K562 (cell line): ENCODE data around the gene PUSL1. TPM values are rescaled to one million over a fixed set of nuclear protein-coding genes. Genes with fewer than 3 reads are reported as not detected.

Experiments
- ATAC-seq: fragments of 200-7000 bp; cut with Tn5 transposase; 3 replicates; pipeline ENCODE4 v1.9.1; 2020; ENCODE audit warnings: moderate library complexity
- BruUV-seq: library from RNA; stranded (reverse); fragments of 400-500 nt; replicated peaks from 2 replicates; lab custom pipeline; 2021; lab: Mats Ljungman, UMichigan
- CTCF ChIA-PET: fragments of 300-600 bp; formaldehyde crosslinking; extraction: SDS; loops from one replicate; lab custom pipeline; 2021; ENCODE audit warnings: low intra/inter-chr PET ratio; lab: Yijun Ruan, JAX
- POLR2A ChIA-PET: fragments of 300-600, 350-650 bp; sonication (Branson Sonifier 250); formaldehyde crosslinking; extraction: SDS; loops from one replicate; lab custom pipeline; 2021; ENCODE audit warnings: antibody characterized with exemption, inconsistent platforms; lab: Yijun Ruan, JAX
- DNase-seq, 4 experiments: peaks; one replicate each; pipeline versions ENCODE4 v3.0.0 to v3.0.0-alpha.2; 2011 to 2018; ENCODE audit warnings: low spot score in 3 of 4, mixed read lengths in 3 of 4; ENCODE audit errors: extremely low read depth in 1 of 4
- FAIRE-seq: peaks from 2 replicates; lab custom pipeline; 2011; peaks lifted over from hg19 to GRCh38; lab: Jason Lieb, UNC
- H2AFZ ChIP-seq: 2 replicates; pipeline ENCODE4 v1.6.0; 2011; ENCODE audit warnings: low read depth, low read length, control low read depth, inconsistent platforms
- H3K27ac ChIP-seq: fragments of 200-600 bp; 3 replicates; pipeline ENCODE4 v1.8.0; 2011; ENCODE audit warnings: low read depth, mild to moderate bottlenecking, control low read depth, inconsistent platforms, low read length, moderate library complexity, mixed read lengths; ENCODE audit errors: extremely low read depth
- H3K27me3 ChIP-seq, 2 experiments: fragments of 300-600 bp in 1 of 2; 2 replicates in 1 of 2; 3 replicates in 1 of 2; pipeline versions ENCODE4 v1.6.0 to v1.8.0; 2011; ENCODE audit warnings: inconsistent platforms in 2 of 2, low read length in 2 of 2, mild to moderate bottlenecking in 1 of 2, mixed read lengths in 1 of 2, moderate library complexity in 1 of 2; ENCODE audit not compliant: control insufficient read depth in 2 of 2, insufficient read depth in 2 of 2
- H3K36me3 ChIP-seq: fragments of 300-600 bp; 3 replicates; pipeline ENCODE4 v1.8.0; 2011; ENCODE audit warnings: mild to moderate bottlenecking, low read length, inconsistent platforms; ENCODE audit not compliant: control insufficient read depth, insufficient read depth
- H3K4me1 ChIP-seq, 2 experiments: fragments of 200-600 bp in 1 of 2; replicated peaks in 1 of 2; 2 replicates in 1 of 2; 3 replicates in 1 of 2; pipeline versions ENCODE4 v1.5.1 to v1.8.0; 2011; ENCODE audit warnings: inconsistent platforms in 2 of 2, low read length in 2 of 2, mild to moderate bottlenecking in 1 of 2, mixed read lengths in 1 of 2, moderate library complexity in 1 of 2; ENCODE audit not compliant: control insufficient read depth in 2 of 2, insufficient read depth in 2 of 2
- H3K4me2 ChIP-seq: 2 replicates; pipeline ENCODE4 v1.6.1; 2011; ENCODE audit warnings: low read length, control low read depth, inconsistent platforms, mixed read lengths; ENCODE audit not compliant: insufficient read depth
- H3K4me3 ChIP-seq: fragments of 200-600 bp; sonication (generic), shearing (Covaris generic); 2 replicates; pipeline ENCODE4 v1.5.1; 2016; ENCODE audit warnings: control low read depth, inconsistent platforms
- H3K79me2 ChIP-seq: fragments of 200-600 bp; 3 replicates; pipeline ENCODE4 v1.8.0; 2011; ENCODE audit warnings: low read length, inconsistent platforms; ENCODE audit not compliant: control insufficient read depth, insufficient read depth
- H3K9ac ChIP-seq, 2 experiments: 2 replicates each; pipeline versions ENCODE4 v1.6.0 to v1.6.1; 2011; ENCODE audit warnings: low read depth in 2 of 2, low read length in 2 of 2, control low read depth in 1 of 2, inconsistent platforms in 1 of 2, mild to moderate bottlenecking in 1 of 2, mixed read lengths in 1 of 2; ENCODE audit not compliant: insufficient read depth in 1 of 2
- H3K9me1 ChIP-seq: one replicate; pipeline ENCODE4 v1.6.0; 2011; ENCODE audit warnings: inconsistent platforms, mild to moderate bottlenecking, low read length, moderate library complexity; ENCODE audit not compliant: control insufficient read depth, insufficient read depth
- H3K9me3 ChIP-seq: replicated peaks from 2 replicates; pipeline ENCODE4 v1.5.1; 2011; ENCODE audit warnings: low read depth, low read length, inconsistent platforms; ENCODE audit not compliant: control insufficient read depth, insufficient read depth
- H4K20me1 ChIP-seq: replicated peaks from 2 replicates; pipeline ENCODE4 v1.6.1; 2011; ENCODE audit warnings: low read length, inconsistent platforms, mixed read lengths; ENCODE audit not compliant: control insufficient read depth, insufficient read depth
- E2F6 ChIP-seq, 2 experiments: IDR thresholded peaks; 2 replicates each; pipeline ENCODE4 v1.6.1; 2011; ENCODE audit warnings: borderline replicate concordance in 1 of 2, control low read depth in 1 of 2, low read depth in 1 of 2, low read length in 1 of 2, mild to moderate bottlenecking in 1 of 2, mixed read lengths in 1 of 2, moderate library complexity in 1 of 2; ENCODE audit not compliant: insufficient read depth in 1 of 2, insufficient read length in 1 of 2, poor library complexity in 1 of 2, severe bottlenecking in 1 of 2; ENCODE audit errors: extremely low read depth in 1 of 2
- ELK1 ChIP-seq: sonication (generic); formaldehyde crosslinking; IDR thresholded peaks from 2 replicates; pipeline ENCODE4 v1.8.1; 2022; ENCODE audit warnings: missing genetic modification reagents
- EP400 ChIP-seq: fragments of 450-650 bp; IDR thresholded peaks from 2 replicates; pipeline ENCODE4 v1.6.1; 2017; ENCODE audit warnings: antibody characterized with exemption, mild to moderate bottlenecking, moderate library complexity
- HIVEP1 ChIP-seq: fragments of 250-450 bp; sonication (Bioruptor Pico); IDR thresholded peaks from 2 replicates; pipeline ENCODE4 v1.4.0; 2020; ENCODE audit warnings: mild to moderate bottlenecking
- MAX ChIP-seq: sonication (generic); formaldehyde crosslinking; IDR thresholded peaks from 2 replicates; pipeline ENCODE4 v1.9.0; 2022; ENCODE audit warnings: mild to moderate bottlenecking, missing genetic modification reagents
- MAZ ChIP-seq, 2 experiments: fragments of 450-650 bp in 1 of 2; sonication (generic) in 1 of 2; formaldehyde crosslinking; IDR thresholded peaks in 1 of 2; conservative IDR thresholded peaks in 1 of 2; 2 replicates each; pipeline versions ENCODE4 v1.4.0 to v1.5.0; 2020; ENCODE audit warnings: mild to moderate bottlenecking in 1 of 2, missing genetic modification reagents in 1 of 2
- MYC ChIP-seq, 2 experiments: fragments of 250-450 bp in 1 of 2; sonication (Bioruptor Pico) in 1 of 2; IDR thresholded peaks; 2 replicates each; pipeline versions ENCODE4 v1.5.1 to v1.6.1; 2012 to 2021; ENCODE audit warnings: low read depth in 2 of 2, borderline replicate concordance in 1 of 2, improper control_type of control experiment in 1 of 2, low read length in 1 of 2, mild to moderate bottlenecking in 1 of 2, moderate library complexity in 1 of 2
- NRF1 ChIP-seq, 2 experiments: fragments of 450-650 bp; IDR thresholded peaks in 1 of 2; conservative IDR thresholded peaks in 1 of 2; 2 replicates each; pipeline ENCODE4 v1.6.1; 2014; ENCODE audit warnings: mild to moderate bottlenecking in 2 of 2
- POLR2AphosphoS2 ChIP-seq: IDR thresholded peaks from 2 replicates; pipeline ENCODE4 v1.6.1; 2012; ENCODE audit warnings: low read length, improper control_type of control experiment
- SIN3A ChIP-seq, 2 experiments: fragments of 150-350 bp in 1 of 2; IDR thresholded peaks; 2 replicates each; pipeline ENCODE4 v1.6.1; 2011 to 2016; ENCODE audit warnings: borderline replicate concordance in 2 of 2, low read depth in 2 of 2, low read length in 2 of 2, mild to moderate bottlenecking in 2 of 2, moderate library complexity in 2 of 2; ENCODE audit not compliant: control insufficient read depth in 1 of 2
- VEZF1 ChIP-seq: fragments of 200-800 bp; sonication (Bioruptor generic); IDR thresholded peaks from 2 replicates; pipeline ENCODE4 v1.6.1; 2017; ENCODE audit warnings: missing genetic modification characterization, missing compliant biosample characterization
- ZNF23 ChIP-seq: fragments of 250-450 bp; sonication (Bioruptor Pico); IDR thresholded peaks from 2 replicates; pipeline ENCODE4 v1.4.0; 2020; ENCODE audit warnings: mild to moderate bottlenecking
- ZNF311 ChIP-seq: fragments of 250-450 bp; sonication (Bioruptor Pico); IDR thresholded peaks from 2 replicates; pipeline ENCODE4 v1.4.0; 2020; ENCODE audit warnings: mild to moderate bottlenecking, moderate library complexity
- ZSCAN29 ChIP-seq: fragments of 450-650 bp; IDR thresholded peaks from 2 replicates; pipeline ENCODE4 v1.6.1; 2017
- WGBS: fragments of 100-300 bp; shearing (Covaris generic); methylation state at CpG from one replicate; pipeline ENCODE4 v1.1.6; 2016; ENCODE audit warnings: low coverage, mixed read lengths; ENCODE audit not compliant: insufficient coverage; ENCODE audit errors: missing lambda C conversion rate; 5-methylcytosine and 5-hydroxymethylcytosine counted together
- in situ Hi-C: fragments of 300-500 bp; cut with MboI; formaldehyde crosslinking; loops from 4 replicates; pipeline ENCODE4 v1.15.0; 2018; ENCODE audit warnings: inconsistent platforms, mixed read lengths
- intact Hi-C: fragments of 100-400 bp; cut with micrococcal nuclease; formaldehyde crosslinking; loops from 2 replicates; pipeline ENCODE4 v1.14.2; 2022
- polyA plus RNA-seq, 8 experiments: library from polyadenylated mRNA; depleted of rRNA in 4 of 8; stranded (reverse) in 5 of 8; unstranded in 3 of 8; fragments of >200 nt; fragmentation: Nextera tagmentation in 2 of 8; fragmentation: Illumina TruSeq in 1 of 8; extraction: Ambion mirVana in 2 of 8; extraction: Trizol in 1 of 8; gene quantifications; 2 replicates each; pipeline versions ENCODE4 v1.2.1 to v1.2.3, GENCODE V29; 2011 to 2014; ENCODE audit warnings: inconsistent platforms in 1 of 8, missing spikeins in 1 of 8
- total RNA-seq, 7 experiments: library from RNA; depleted of rRNA in 6 of 7; stranded (reverse); fragments of >200 nt in 6 of 7; fragmentation: Illumina TruSeq in 2 of 7; extraction: Trizol in 2 of 7; gene quantifications; 2 replicates each; pipeline versions ENCODE4 v1.2.1 to v1.2.3, GENCODE V29; 2011 to 2021; ENCODE audit warnings: low replicate concordance in 1 of 7

Gene PUSL1
- total and polyA plus RNA-seq, 9 of the 15 experiments (the other 6 are each of a cell fraction or from before 2014, with no cell fraction given): 0.62 to 86.9 (median 13.6) TPM

GRCh38 chr1:1315435-1315954 lies 7.1 kb downstream of the PUSL1 start:
- Histone ChIP-seq H3K9me3 (no peaks in the 10 kb centered on the region), H2AFZ (no peak overlapping the region), H3K27me3 (no peaks in the 10 kb centered on the region), H3K9me1 (peaks cover 13% of the 10 kb centered on the region), H3K4me3 (no peak overlapping the region), H3K27ac (peak overlapping the region; percentile 64), H3K4me1 (peaks cover 27 to 88% of the 10 kb centered on the region in 2 experiments), H3K4me2 (no peak overlapping the region; the same call in 1 of the 2 replicates), H4K20me1 (peaks cover 28% of the 10 kb centered on the region), H3K36me3 (peaks cover 89% of the 10 kb centered on the region), H3K79me2 (peaks cover 36% of the 10 kb centered on the region), H3K9ac (peak overlapping the region; percentile 13 to 84; a peak in 2 of 4 replicates)
- in situ Hi-C loops (no loop called here), intact Hi-C loops (no loop called here)
- FAIRE-seq: peak; percentile 66
- ChIA-PET CTCF (no interaction called here), POLR2A (interaction anchor here (0.6 to 1.3 kb wide), 4 partner anchors 8 to 37 kb away, joined by 3 to 5 read pairs (median 3); no protein-coding TSS in a partner anchor)
- ATAC-seq: peak; percentile 62
- WGBS: 39% methylated on average over 8 of the region's 26 CpGs
- peak; percentile 75 to 79 (median 78) for DNase-seq
- BruUV-seq: no TSS peak
- TF ChIP-seq HIVEP1 (peak; percentile 13; the same call in 1 of the 2 replicates), E2F6 (IDR thresholded peaks at IDR 0.05; ENCODE audit: borderline replicate concordance in 1 of 2, extremely low read depth in 1 of 2, insufficient read depth in 1 of 2, insufficient read length in 1 of 2, low read depth in 1 of 2, low read length in 1 of 2, poor library complexity in 1 of 2, severe bottlenecking in 1 of 2) (peak in 1 of 2 experiments; percentile 38), EP400 (peak; percentile 28; the same call in 1 of the 2 replicates), NRF1 (conservative IDR thresholded peaks at IDR 0.05 in 1 of 2, IDR thresholded peaks at IDR 0.05 in 1 of 2) (no peak), ZNF23 (no peak), ELK1 (CRISPR knock-in tag) (no peak), ZSCAN29 (peak; percentile 72; the same call in 1 of the 2 replicates), MYC (IDR thresholded peaks at IDR 0.05; ENCODE audit: low read depth, low read length) (peak; percentile 55), MYC (CRISPR knock-in tag; IDR thresholded peaks at IDR 0.05; ENCODE audit: borderline replicate concordance, low read depth) (no peak), MAX (CRISPR knock-in tag) (0 out of 2 replicates have a peak, but pooled peaks have one; percentile 27), VEZF1 (CRISPR knock-in tag) (peak; percentile 79), POLR2AphosphoS2 (peak; percentile 26; the same call in 1 of the 2 replicates), MAZ (CRISPR knock-in tag; conservative IDR thresholded peaks at IDR 0.05 in 1 of 2, IDR thresholded peaks at IDR 0.05 in 1 of 2) (0 out of 4 replicates have a peak, but pooled peaks of 1 of the 2 experiments have one; percentile 2), SIN3A (IDR thresholded peaks at IDR 0.05; ENCODE audit: borderline replicate concordance in 2 of 2, control insufficient read depth in 1 of 2, low read depth in 2 of 2, low read length in 2 of 2) (0 out of 4 replicates have a peak, but pooled peaks of 1 of the 2 experiments have one; percentile 17), ZNF311 (no peak)
